ENCODE results near the gene CDCA5. TPM values are rescaled to one million over a fixed set of nuclear protein-coding genes. Genes with fewer than 3 reads are reported as not detected.

The CDCA5 gene
- total RNA-seq, 1 donor from 2014 or later = 0.75 TPM

GRCh38 chr11:65077451-65077850 is 6.4 kb downstream of the CDCA5 start:
- DNase-seq (ENCODE audit: low spot score) (no peak), ATAC-seq (no peak)

DNA sequence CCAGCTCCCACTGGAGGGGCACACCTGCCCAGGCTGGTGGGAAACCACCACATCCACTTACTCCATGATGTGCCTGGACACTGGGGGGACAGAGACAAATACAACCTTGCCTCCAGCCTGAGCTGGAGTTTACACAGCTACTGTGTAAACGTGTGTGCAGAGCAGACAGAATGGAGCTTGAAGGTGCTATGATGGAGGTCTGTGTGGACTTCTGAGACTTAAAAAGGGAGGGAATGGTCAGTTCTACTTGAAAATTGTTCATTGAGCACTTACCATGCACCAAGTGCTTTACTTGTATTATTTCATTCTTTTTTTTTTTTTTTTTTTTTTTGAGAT is 11.2 kb downstream of the CDCA5 start:
- DNase-seq (ENCODE audit: low spot score) (no peak), ATAC-seq (no peak)

DNA sequence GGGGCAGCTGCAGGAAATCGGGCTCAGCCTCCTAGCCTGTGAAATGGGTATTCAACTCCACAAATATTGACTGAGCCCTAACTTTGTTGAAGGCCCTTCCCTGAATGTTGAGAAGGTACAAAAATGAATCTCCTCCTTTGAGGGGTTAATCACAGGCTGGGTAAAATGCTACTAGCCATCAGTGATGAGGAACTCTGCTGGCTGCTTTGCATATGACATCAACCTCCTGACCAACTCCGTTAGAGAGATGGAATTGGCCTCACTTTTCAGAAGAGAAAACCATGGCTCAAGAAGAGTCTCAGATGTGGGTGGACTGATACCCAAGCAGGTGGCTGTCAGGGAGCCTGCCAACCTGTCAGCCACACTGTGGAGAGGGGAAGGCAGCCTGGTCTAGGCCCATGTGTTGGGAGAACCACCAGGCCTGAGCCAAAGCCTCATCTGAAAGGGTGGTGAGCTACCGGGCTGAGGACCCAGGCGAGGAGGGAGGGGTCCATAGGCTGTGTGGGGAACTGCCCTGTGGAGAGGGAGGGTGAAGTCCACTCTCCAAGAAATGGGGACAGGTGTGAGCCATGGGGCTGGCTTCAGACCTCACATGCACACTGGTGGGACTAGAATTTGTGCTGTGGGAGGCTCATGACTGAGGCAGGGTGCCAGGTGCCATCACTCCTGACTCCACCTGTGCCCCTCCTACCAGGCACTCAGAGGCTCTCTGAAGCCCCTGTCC is 11.8 kb downstream of the CDCA5 start:
- DNase-seq (ENCODE audit: low spot score) (no peak), ATAC-seq (no peak)

DNA sequence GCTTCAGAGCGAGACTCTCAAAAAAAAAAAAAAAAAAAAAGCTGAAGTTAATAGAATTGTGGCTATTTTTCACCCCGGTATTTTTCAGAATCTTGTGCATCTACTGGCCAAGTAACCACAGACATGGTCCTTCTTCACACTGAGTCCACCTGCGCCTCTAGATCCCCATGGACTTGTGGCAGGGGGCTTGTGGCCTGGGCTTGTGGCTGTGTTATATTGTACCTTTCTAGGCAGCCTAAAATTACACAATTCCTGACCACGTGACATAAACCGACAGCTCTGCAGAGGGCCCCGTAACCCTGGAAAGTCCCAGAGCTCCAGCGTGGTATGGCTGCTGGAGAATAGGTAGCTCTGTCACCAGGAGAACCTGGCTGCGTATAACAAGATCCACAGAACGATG is 14.6 kb downstream of the CDCA5 start:
- DNase-seq (ENCODE audit: low spot score) (no peak), ATAC-seq (no peak)

- ATAC-seq (no peak), DNase-seq (ENCODE audit: low spot score) (no peak)
Measured at GRCh38 chr11:65067446-65067845, 16.4 kb downstream of the CDCA5 start.

GRCh38 chr11:65066805-65067291 is 17.0 kb downstream of the CDCA5 start:
- DNase-seq (ENCODE audit: low spot score) = no peak

GRCh38 chr11:65066315-65066714 is 17.5 kb downstream of the CDCA5 start:
- ATAC-seq (no peak), DNase-seq (ENCODE audit: low spot score) (no peak)

More at GRCh38 chr11:65066805-65067291, 17.0 kb downstream of the CDCA5 start:
- no peak for ATAC-seq

- ATAC-seq = no peak
- DNase-seq (ENCODE audit: low spot score) = no peak
Measured at GRCh38 chr11:65065851-65066250, 18.0 kb downstream of the CDCA5 start.

GRCh38 chr11:65064847-65065240 is 19.0 kb downstream of the CDCA5 start:
- ATAC-seq = no peak
- no peak for DNase-seq (ENCODE audit: low spot score)

DNA sequence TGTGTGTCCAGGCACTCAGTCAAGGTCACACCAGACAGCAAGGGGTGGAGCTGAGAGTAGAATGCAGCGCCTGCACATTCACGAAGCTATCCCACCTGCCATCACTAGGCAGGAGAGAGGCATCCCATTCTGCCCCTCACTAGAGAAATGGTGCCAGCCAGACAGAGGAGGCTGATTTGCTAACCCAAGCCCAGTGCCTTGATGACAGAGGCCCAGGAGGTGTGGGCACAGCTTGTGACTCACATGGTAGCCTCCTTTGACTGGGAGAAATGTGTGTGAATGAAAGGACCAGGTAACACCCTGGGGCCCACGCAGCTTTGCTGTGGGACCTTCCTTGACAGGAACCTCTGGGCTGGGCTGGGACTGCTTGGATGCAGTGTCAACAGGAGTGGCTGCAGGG is 20.3 kb downstream of the CDCA5 start:
- no peak for DNase-seq (ENCODE audit: low spot score)

DNA sequence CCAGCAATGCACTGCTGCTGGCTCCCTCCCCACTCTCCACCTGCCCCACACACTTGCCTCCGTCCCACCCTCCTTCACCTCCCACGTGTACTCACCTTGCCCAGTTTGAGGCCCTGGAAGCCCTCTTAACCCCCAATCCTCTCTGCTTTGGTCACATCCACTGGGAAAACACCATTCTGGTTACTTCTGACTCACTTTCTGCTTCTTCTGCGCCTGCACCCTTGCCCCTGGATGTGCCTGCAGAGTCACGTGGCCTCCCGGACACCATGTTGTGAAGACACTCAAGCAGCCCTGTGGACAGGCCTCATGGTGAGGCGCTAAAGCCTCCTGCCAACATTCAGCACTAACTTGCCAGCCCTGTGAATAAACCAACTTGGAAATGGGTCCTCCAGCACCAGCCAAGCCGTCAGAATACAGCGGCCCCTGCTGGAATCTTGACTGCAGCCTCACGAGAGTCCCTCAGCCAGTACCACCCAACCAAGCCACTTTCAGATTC is 22.9 kb downstream of the CDCA5 start:
- DNase-seq (ENCODE audit: low spot score) (no peak), ATAC-seq (no peak)

More for the DNA sequence above, 20.3 kb downstream of the CDCA5 start:
- no peak for ATAC-seq

DNA sequence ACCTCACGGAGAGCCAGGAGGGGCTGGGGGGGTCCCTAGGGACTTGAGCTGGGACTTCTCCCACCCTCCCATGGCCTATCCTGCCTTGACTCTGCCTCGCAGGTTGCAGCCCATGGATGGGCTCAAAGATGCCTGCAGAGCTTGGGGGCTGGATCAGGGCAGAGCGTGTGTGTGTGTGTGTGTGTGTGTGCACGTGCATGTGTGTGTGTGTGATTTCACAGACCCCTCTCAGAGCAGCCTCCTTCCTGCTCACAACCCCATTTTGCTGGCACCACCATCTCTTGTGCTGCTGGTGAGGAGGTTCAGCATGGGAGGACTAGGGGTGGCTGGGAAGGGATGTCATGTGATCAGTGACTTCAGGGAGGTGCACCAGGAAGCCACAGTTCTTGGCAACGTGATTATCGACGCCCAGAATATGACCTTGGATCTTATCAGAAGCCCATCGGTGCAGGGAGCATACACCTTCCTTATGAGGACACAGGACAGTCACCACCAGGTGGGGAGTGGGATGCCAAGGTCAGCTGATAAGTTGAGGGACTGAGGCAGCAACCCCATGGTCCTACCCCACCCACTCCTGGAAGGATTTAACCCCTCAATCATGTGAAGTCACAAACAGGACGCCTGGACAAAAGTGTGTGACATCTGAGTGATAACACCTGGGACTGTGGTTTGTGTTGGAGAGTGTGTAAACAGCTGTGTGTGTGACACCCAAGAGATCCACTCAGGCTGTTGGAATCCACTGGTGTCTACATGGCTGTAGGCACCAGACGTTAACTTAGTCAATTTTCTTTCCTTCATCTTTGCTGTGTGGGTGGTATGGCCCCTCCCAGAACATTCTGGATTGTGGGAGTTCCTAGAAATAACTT is 23.6 kb downstream of the CDCA5 start:
- DNase-seq (ENCODE audit: low spot score) (no peak), ATAC-seq (no peak)

DNA sequence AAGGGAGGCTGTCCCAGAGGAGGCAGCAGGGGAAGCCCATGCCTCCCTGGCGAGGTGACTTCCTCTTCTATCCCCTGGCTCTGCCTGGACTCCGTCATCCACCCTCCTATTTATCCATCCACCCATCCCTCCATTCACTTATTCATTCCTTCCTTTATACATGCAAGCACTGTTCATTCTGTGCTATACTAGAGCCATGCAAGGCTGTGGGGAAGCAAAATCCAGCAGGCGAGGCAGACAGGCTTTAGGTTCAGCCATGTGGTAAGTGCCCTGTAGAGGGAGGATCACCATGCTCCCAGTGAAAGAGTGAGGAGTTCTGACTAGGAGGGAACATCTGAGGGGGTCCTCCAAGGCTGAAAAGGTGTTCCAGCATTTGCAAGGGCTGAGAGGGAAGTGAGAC is 24.3 kb downstream of the CDCA5 start:
- no peak for DNase-seq (ENCODE audit: low spot score)

DNA sequence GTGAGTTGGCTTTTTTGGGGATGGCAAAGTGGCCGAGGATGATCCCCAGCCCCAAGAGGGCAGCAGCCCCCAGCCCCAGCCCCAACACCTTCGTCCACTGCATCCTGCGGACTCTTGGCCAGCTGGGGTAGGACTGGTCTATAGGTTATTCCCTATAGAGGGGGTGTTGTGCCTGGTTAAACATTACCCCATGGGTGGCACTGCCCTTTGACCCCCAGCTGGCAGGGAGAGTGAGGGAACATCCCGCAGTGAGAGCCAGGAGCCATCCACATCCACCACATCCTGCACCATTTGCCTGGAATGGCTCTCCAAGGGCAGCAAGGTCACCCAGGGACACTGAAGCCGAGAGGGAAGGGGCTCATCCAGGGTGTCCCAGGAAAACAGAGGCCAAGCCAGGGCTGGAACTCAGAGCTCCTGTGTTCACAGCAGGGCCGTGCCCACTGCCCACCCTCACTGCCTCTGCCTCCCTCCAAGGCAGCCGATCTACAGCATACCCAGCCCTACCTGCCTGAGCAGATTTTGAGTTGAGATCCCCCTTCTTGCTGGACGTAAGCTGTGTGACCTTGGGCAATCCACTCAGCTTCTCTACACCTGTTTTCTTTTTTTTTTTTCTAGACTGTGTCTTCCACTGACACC is 25.3 kb downstream of the CDCA5 start, which contains the start of gene NAALADL1:
TSS of gene NAALADL1 (minus strand) at position 135 of the 636 bp plus-strand sequence. CDS start at position 103, 32 bp downstream.
- DNase-seq (ENCODE audit: low spot score) (no peak), ATAC-seq (peak; percentile 43)

More for the DNA sequence above, 24.3 kb downstream of the CDCA5 start:
- no peak for ATAC-seq

GRCh38 chr11:65058012-65058411 is 25.8 kb downstream of the CDCA5 start:
- no peak for DNase-seq (ENCODE audit: low spot score)
- no peak for ATAC-seq

DNA sequence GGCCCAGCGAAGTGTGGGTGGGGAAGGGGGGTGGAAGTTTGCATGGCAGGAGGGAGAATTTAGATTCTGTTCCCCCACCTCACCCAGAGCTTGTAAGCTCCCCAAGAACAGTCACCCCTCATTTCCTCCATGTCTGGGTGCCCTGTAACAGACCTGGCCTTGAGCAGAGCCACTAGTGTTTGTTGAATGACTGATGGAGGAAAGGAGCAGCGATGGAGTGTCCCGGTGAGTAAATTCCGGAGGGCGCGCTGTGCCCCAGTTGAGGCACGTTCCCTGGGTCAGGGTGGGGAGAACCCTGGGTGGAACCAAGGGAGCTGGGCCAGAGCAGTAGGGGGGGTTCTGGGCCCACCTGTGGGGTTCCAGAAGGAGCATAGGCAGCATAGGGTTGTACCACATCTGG is 26.3 kb downstream of the CDCA5 start:
- ATAC-seq = no peak
- no peak for DNase-seq (ENCODE audit: low spot score)

- DNase-seq (ENCODE audit: low spot score) (no peak), ATAC-seq (no peak)
Measured at GRCh38 chr11:65056999-65057398, 26.8 kb downstream of the CDCA5 start.

GRCh38 chr11:65055538-65055937 is 28.3 kb downstream of the CDCA5 start:
- ATAC-seq = no peak
- DNase-seq (ENCODE audit: low spot score) = no peak

DNA sequence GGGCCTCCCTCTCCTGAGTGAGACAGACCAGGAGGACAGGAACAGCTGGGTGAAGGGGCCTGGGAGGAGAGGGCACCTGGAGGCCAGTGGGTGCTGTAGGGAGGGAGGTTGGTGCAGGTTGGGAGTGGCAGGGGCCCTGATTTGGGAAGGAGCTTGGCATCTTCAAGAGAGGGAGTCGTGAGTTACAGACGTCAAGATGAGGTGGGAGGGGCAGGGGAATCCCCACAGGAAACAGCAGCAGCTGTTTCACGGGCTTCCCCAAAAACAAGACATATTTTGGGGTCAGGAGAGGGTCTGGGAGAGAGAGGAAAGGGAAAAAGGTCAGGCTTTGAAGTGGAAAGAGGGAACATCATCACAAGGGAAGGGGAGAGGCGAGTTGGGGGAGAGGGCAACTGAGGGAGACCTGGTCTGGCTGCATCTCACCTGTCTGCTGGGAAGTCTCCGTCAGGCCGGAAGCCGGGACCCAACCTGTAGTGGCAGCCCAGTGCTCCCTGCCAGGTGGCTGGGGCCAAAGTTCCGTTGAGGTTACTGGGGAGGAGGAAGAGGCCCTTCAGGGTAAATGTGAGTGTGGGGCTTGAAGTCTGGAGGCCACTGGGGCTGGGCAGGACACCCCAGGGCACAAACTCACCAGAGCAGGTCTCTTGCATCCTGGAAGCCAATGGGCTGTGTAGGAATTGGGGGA is 29.9 kb downstream of the CDCA5 start:
- DNase-seq (ENCODE audit: low spot score) = no peak
- no peak for ATAC-seq

- DNase-seq (ENCODE audit: low spot score) (no peak), ATAC-seq (no peak)
Measured at GRCh38 chr11:65051398-65051858, 32.4 kb downstream of the CDCA5 start.

Data from left lobe of liver (tissue), 2 donors.